Adrenal gland (tissue), 5 donors: Measurements from ENCODE around the gene HMSD.

Experiments
- CTCF ChIP-seq, 6 experiments: fragments of 450-650 bp in 4 of 6; fragments of 200-600 bp in 2 of 6; sonication (generic) in 1 of 6; IDR thresholded peaks; 1 replicate in 5 of 6; 2 replicates in 1 of 6; pipeline versions ENCODE4 v1.5.1 to v1.8.0; 2016 to 2021; ENCODE audit warnings: antibody characterized with exemption in 6 of 6, mild to moderate bottlenecking in 2 of 6, moderate library complexity in 1 of 6
- POLR2A ChIP-seq, 2 donors: fragments of 450-650 bp; IDR thresholded peaks; one replicate each; pipeline ENCODE4 v1.6.1; 2017; ENCODE audit warnings: antibody characterized with exemption in 2 of 2, mild to moderate bottlenecking in 2 of 2, moderate library complexity in 1 of 2
- donor health status: DM: no; HTN: no; CAD: no.

DNA sequence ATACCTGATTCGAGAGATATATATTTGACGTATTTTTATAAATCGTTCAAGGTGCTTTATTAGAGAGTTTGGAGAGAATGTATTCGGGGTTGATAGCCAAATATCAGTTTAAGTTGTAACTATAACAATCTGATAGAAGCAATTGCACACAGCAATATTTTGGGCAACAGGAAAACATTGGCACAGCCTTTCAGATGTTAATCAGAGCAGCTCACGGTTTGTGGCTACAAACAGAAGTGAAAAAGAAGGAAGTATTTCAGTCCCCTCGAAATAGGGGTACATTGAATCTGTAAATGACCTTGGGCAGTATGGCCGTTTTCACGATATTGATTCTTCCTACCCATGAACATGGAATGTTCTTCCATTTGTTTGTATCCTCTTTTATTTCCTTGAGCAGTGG, 20.8 kb upstream of the HMSD start:
- TF ChIP-seq CTCF (IDR thresholded peaks at IDR 0.05) = no peak
- TF ChIP-seq POLR2A (IDR thresholded peaks at IDR 0.05) = no peak
